ENCODE results near the gene MLXIP. TPM values are rescaled to one million over a fixed set of nuclear protein-coding genes. Genes with fewer than 3 reads are reported as not detected.

MLXIP gene
- total RNA-seq, 4 donors from 2014 or later = 15.5 to 34.5 (median 19.8) TPM

- intact Hi-C loops (cut with DNase I; ENCODE audit: low total_unique reads) = no loop called here
- DNase-seq (ENCODE audit: low spot score in 2 of 2) = no peak
- H3K4me3 ChIP-seq (ENCODE audit: low read depth, poor library complexity, severe bottlenecking) = no peak overlapping the region
- WGBS, 2 donors = 87 to 91% methylated on average over 3 of the region's 3 CpGs
- TF ChIP-seq, protein P1, sequence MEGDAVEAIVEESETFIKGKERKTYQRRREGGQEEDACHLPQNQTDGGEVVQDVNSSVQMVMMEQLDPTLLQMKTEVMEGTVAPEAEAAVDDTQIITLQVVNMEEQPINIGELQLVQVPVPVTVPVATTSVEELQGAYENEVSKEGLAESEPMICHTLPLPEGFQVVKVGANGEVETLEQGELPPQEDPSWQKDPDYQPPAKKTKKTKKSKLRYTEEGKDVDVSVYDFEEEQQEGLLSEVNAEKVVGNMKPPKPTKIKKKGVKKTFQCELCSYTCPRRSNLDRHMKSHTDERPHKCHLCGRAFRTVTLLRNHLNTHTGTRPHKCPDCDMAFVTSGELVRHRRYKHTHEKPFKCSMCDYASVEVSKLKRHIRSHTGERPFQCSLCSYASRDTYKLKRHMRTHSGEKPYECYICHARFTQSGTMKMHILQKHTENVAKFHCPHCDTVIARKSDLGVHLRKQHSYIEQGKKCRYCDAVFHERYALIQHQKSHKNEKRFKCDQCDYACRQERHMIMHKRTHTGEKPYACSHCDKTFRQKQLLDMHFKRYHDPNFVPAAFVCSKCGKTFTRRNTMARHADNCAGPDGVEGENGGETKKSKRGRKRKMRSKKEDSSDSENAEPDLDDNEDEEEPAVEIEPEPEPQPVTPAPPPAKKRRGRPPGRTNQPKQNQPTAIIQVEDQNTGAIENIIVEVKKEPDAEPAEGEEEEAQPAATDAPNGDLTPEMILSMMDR (IDR thresholded peaks at IDR 0.05) = no peak
- TF ChIP-seq POLR2A (IDR thresholded peaks at IDR 0.05) = no peak
These were observed 20.8 kb upstream of the MLXIP start for GRCh38 chr12:122057769-122058168.

DNA sequence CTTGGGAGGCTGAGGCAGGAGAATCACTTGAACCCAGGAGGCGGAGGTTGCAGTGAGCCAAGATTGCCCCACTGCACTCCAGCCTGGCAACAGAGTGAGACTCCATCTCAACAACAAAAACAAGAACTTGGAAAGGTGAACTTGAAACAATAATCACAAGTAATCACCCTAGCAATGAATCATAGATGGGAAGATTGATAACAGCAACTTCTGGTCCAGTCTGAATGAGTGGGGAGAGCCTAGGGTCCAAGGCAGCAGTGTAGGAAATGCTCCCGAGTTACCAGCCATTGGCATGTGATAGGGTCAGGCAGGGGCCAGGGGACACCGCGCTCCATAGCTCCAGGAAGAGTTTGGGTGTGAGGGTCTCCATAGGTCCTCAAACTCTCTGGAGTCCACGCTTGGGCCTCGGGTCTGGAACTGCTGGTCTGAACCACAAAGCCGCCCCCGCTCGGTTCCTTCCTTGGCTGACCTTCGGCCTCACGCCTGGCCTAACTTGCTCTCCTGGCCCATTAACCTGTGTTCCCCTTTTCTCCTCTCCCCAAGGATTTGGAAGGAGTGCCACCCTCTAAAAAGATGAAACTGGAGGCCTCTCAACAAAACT, 19.9 kb upstream of the MLXIP start:
- intact Hi-C loops (cut with DNase I; ENCODE audit: low total_unique reads) = no loop called here
- WGBS, 2 donors = 94 to 95% methylated on average over 11 of the region's 11 CpGs
- H3K4me3 ChIP-seq (ENCODE audit: low read depth, poor library complexity, severe bottlenecking) = no peak overlapping the region
- DNase-seq (ENCODE audit: low spot score in 2 of 2) = no peak
- TF ChIP-seq, protein P1 (IDR thresholded peaks at IDR 0.05) = no peak
- no peak for TF ChIP-seq POLR2A (IDR thresholded peaks at IDR 0.05)

- intact Hi-C loops (cut with DNase I; ENCODE audit: low total_unique reads) = no loop called here
- DNase-seq (ENCODE audit: low spot score in 2 of 2) = no peak
- no peak overlapping the region for H3K4me3 ChIP-seq (ENCODE audit: low read depth, poor library complexity, severe bottlenecking)
- 90 to 91% methylated on average over 26 to 28 of the region's 28 CpGs for WGBS, 2 donors
- no peak for TF ChIP-seq POLR2A (IDR thresholded peaks at IDR 0.05)
- TF ChIP-seq, protein P1 (IDR thresholded peaks at IDR 0.05) = no peak
These were observed 19.2 kb upstream of the MLXIP start for GRCh38 chr12:122059203-122059960.

- intact Hi-C loops (cut with DNase I; ENCODE audit: low total_unique reads) = no loop called here
- DNase-seq (ENCODE audit: low spot score in 2 of 2) = no peak
- H3K4me3 ChIP-seq (ENCODE audit: low read depth, poor library complexity, severe bottlenecking) = no peak overlapping the region
- WGBS, 2 donors = 77 to 85% methylated on average over 20 to 22 of the region's 22 CpGs
- TF ChIP-seq POLR2A (IDR thresholded peaks at IDR 0.05) = no peak
- TF ChIP-seq, protein P1 (IDR thresholded peaks at IDR 0.05) = no peak
These were observed 18.5 kb upstream of the MLXIP start for GRCh38 chr12:122060081-122060501.

DNA sequence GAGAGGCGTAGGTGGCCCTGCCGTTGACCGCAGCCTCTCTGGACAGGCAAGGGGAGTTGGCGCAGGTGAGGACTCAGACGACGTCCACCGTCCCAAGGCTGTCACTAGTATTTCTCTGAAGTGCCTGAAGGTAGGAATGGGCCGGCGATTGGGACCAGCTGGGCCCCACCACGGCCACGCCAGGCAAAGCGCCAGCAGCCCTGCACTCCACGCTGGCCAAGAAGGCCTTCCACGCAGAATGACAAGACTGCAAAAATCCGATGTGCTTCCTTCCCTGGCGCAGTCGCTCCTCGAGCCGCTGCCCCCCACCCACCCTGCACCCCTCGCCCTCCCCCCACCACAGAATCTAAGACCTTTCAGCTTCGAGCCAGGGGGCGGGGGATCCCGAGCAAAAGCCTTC, 17.3 kb upstream of the MLXIP start:
- intact Hi-C loops (cut with DNase I; ENCODE audit: low total_unique reads) = no loop called here
- no peak for TF ChIP-seq POLR2A (IDR thresholded peaks at IDR 0.05)
- TF ChIP-seq, protein P1 (IDR thresholded peaks at IDR 0.05) = no peak
- no peak for DNase-seq (ENCODE audit: low spot score in 2 of 2)
- no peak overlapping the region for H3K4me3 ChIP-seq (ENCODE audit: low read depth, poor library complexity, severe bottlenecking)
- 90 to 92% methylated on average over 23 of the region's 23 CpGs for WGBS, 2 donors
